Ishikawa (cell line): ENCODE results near the gene GPR27.

Experiments
- CEBPB ChIP-seq: IDR thresholded peaks from 2 replicates; pipeline ENCODE4 v1.6.1; 2012
- CREB1 ChIP-seq: IDR thresholded peaks from 2 replicates; pipeline ENCODE4 v1.6.1; 2012; ENCODE audit warnings: low read depth
- EGR1 ChIP-seq: IDR thresholded peaks from 2 replicates; pipeline ENCODE4 v1.6.1; 2012
- EP300 ChIP-seq: IDR thresholded peaks from 2 replicates; pipeline ENCODE4 v1.6.1; 2012; ENCODE audit warnings: borderline replicate concordance
- FOXM1 ChIP-seq: IDR thresholded peaks from 2 replicates; pipeline ENCODE4 v1.6.1; 2012; ENCODE audit warnings: low read depth, borderline replicate concordance
- NFIC ChIP-seq: IDR thresholded peaks from 2 replicates; pipeline ENCODE4 v1.6.1; 2012
- RAD21 ChIP-seq: IDR thresholded peaks from 2 replicates; pipeline ENCODE4 v1.6.1; 2012; ENCODE audit warnings: low read depth
- TAF1 ChIP-seq: IDR thresholded peaks from 2 replicates; pipeline ENCODE4 v1.6.1; 2012; ENCODE audit warnings: low read depth, mild to moderate bottlenecking
- TCF12 ChIP-seq: IDR thresholded peaks from 2 replicates; pipeline ENCODE4 v1.6.1; 2012; ENCODE audit warnings: low read depth
- TEAD4 ChIP-seq: IDR thresholded peaks from 2 replicates; pipeline ENCODE4 v1.6.1; 2012
- YY1 ChIP-seq: IDR thresholded peaks from 2 replicates; pipeline ENCODE4 v1.6.1; 2012; ENCODE audit warnings: low read depth
- ZBTB7A ChIP-seq: IDR thresholded peaks from 2 replicates; pipeline ENCODE4 v1.6.1; 2012; ENCODE audit warnings: low read depth
- TF ChIP-seq, protein P1 (sequence below): IDR thresholded peaks from 2 replicates; pipeline ENCODE4 v1.6.1; 2012
- TF ChIP-seq, protein P2 (sequence below): IDR thresholded peaks from 2 replicates; pipeline ENCODE4 v1.6.1; 2012
- TF ChIP-seq, protein P3 (sequence below): IDR thresholded peaks from 2 replicates; pipeline ENCODE4 v1.6.1; 2012; ENCODE audit warnings: low read depth, mild to moderate bottlenecking

GPR27 gene

GRCh38 chr3:71708476-71709105 lies 45.1 kb upstream of the GPR27 start:
- no peak for TF ChIP-seq RAD21
- TF ChIP-seq TCF12: no peak
- TF ChIP-seq TEAD4: no peak
- no peak for TF ChIP-seq YY1
- TF ChIP-seq, protein P1, sequence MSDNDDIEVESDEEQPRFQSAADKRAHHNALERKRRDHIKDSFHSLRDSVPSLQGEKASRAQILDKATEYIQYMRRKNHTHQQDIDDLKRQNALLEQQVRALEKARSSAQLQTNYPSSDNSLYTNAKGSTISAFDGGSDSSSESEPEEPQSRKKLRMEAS: no peak
- no peak for TF ChIP-seq EGR1
- TF ChIP-seq, protein P2, sequence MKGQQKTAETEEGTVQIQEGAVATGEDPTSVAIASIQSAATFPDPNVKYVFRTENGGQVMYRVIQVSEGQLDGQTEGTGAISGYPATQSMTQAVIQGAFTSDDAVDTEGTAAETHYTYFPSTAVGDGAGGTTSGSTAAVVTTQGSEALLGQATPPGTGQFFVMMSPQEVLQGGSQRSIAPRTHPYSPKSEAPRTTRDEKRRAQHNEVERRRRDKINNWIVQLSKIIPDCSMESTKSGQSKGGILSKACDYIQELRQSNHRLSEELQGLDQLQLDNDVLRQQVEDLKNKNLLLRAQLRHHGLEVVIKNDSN: no peak
- no peak for TF ChIP-seq NFIC

- TF ChIP-seq EGR1: no peak
- TF ChIP-seq, protein P3, sequence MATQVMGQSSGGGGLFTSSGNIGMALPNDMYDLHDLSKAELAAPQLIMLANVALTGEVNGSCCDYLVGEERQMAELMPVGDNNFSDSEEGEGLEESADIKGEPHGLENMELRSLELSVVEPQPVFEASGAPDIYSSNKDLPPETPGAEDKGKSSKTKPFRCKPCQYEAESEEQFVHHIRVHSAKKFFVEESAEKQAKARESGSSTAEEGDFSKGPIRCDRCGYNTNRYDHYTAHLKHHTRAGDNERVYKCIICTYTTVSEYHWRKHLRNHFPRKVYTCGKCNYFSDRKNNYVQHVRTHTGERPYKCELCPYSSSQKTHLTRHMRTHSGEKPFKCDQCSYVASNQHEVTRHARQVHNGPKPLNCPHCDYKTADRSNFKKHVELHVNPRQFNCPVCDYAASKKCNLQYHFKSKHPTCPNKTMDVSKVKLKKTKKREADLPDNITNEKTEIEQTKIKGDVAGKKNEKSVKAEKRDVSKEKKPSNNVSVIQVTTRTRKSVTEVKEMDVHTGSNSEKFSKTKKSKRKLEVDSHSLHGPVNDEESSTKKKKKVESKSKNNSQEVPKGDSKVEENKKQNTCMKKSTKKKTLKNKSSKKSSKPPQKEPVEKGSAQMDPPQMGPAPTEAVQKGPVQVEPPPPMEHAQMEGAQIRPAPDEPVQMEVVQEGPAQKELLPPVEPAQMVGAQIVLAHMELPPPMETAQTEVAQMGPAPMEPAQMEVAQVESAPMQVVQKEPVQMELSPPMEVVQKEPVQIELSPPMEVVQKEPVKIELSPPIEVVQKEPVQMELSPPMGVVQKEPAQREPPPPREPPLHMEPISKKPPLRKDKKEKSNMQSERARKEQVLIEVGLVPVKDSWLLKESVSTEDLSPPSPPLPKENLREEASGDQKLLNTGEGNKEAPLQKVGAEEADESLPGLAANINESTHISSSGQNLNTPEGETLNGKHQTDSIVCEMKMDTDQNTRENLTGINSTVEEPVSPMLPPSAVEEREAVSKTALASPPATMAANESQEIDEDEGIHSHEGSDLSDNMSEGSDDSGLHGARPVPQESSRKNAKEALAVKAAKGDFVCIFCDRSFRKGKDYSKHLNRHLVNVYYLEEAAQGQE: peak; percentile 61; the same call in 1 of the 2 replicates
- no peak for TF ChIP-seq ZBTB7A
Observed at GRCh38 chr3:71709908-71710511, 43.6 kb upstream of the GPR27 start.

DNA sequence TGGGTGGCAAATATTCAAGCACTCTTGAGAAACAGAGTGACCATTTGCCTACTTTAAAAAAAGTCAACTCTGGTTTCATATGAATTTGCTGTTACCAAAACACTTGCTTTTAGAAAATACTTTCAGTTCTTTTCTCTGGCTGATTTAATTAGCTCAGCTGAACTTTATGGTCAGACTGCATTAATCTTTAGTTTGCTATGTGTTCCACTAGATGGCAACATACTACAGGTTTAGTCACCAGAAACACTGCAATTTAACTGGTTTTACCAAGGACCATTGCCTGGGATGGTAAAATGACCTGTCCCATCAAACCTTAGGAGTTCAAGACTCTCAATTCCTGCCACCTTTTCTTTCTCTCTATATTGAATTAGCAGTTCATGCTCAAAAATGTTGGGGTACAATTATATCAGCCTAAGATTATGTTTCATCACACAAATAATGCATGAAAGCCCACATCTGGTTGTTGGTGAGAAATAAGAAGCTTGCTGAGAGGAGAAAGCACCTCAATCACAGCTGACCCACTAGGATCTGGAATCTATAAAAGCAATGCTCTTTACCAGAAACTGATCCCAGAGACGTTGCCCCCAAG lies 42.7 kb upstream of the GPR27 start:
- peak; percentile 84 for TF ChIP-seq RAD21
- TF ChIP-seq, protein P3: no peak

DNA sequence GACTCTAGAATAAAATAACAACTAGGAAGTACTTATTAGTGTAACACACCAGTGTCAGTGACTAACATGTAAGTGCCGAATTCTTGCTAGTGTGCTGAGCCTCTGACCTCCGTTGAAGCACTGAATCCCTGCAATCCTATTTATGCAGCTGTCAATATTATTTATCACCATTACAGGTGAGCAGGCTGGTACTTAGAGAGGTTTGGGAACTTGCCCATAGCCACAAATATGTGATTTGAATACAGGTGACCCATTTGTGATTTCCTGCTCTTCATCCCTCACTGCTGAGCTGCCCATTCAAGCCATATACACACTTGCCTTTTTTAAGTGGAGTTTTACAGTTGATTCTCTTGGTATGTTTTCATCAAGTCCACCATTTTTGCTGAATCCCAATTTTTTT lies 40.6 kb upstream of the GPR27 start:
- TF ChIP-seq EP300 (no peak), CREB1 (no peak), NFIC (peak; percentile 58), CEBPB (no peak), TEAD4 (peak; percentile 40; the same call in 1 of the 2 replicates), EGR1 (no peak), YY1 (no peak), FOXM1 (no peak), ZBTB7A (no peak), RAD21 (no peak), TAF1 (no peak), TCF12 (0 out of 2 replicates have a peak, but pooled peaks have one; percentile 23)
- TF ChIP-seq, protein P3: no peak
- TF ChIP-seq, protein P2: no peak
- TF ChIP-seq, protein P1: no peak

- no peak for TF ChIP-seq FOXM1
Observed at GRCh38 chr3:71714595-71714994, 39.1 kb upstream of the GPR27 start.
